GM12801 (cell line): ENCODE measurements around the gene BEND4.

ENCODE experiments used
- CTCF ChIP-seq: IDR thresholded peaks from one replicate; pipeline ENCODE4 v1.5.1; 2011; ENCODE audit warnings: control low read depth; ENCODE audit not compliant: insufficient read length; ENCODE audit errors: extremely low read depth

BEND4 gene

GRCh38 chr4:42152507-42153504 is at the start of gene BEND4:
Gene BEND4, minus strand, starts transcription at chr4:42152655. Its CDS starts 512 bp downstream, at chr4:42152143.
- TF ChIP-seq CTCF = no peak

GRCh38 chr4:42197341-42197740 is 44.9 kb upstream of the BEND4 start:
- TF ChIP-seq CTCF = no peak

GRCh38 chr4:42172921-42173320 is 20.5 kb upstream of the BEND4 start:
- TF ChIP-seq CTCF = no peak

DNA sequence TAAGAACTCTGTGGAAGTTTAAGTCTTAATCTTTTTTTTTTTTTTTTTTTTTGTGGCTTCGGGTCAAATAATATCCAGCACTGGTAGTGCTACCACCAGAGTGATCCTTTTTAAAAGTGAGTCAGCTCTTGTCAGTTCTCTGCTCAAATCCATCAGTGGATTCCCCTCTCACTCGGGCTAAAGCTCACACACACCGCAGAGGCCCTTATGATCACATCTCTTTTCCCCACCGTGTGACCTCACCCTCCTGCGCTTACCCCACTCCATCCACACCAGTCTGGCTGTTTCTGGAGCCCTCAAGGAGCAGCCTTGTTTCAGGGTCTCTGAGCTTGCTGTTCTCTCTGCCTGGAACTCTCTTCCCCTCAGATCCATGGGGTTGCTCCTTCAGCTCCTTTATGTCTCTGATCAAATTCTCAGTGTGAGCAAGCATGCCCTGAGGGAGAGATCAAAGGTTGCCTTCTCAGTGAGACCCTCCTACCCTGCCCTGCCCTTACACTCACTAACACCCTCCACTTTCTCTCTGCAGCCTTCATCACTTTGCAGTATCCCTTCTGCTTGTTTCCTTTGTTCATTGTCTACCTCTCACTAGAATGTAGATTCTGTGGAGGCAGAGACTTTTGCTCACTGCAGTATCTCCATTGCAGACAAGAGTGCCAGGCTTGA is 19.8 kb upstream of the BEND4 start:
- TF ChIP-seq CTCF = no peak

DNA sequence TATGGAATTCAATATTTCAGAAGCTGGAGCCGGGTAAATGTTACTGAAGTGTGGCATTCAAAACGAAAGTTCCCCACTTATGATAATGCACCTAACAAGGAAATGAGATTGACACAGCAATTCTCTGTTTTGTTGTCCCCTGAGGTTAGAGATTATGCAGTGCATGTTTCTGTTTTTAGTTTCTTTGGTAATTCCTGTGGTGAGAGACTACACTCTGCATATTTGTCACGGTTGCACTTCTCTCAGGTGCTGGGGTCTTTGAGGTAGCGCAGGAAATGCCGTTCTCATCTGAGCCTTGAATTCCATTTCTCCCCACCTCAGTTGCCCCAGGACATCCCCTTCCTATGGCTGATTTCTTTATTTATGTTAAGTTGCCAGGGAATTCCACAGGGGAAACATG is 15.3 kb upstream of the BEND4 start:
- no peak for TF ChIP-seq CTCF

DNA sequence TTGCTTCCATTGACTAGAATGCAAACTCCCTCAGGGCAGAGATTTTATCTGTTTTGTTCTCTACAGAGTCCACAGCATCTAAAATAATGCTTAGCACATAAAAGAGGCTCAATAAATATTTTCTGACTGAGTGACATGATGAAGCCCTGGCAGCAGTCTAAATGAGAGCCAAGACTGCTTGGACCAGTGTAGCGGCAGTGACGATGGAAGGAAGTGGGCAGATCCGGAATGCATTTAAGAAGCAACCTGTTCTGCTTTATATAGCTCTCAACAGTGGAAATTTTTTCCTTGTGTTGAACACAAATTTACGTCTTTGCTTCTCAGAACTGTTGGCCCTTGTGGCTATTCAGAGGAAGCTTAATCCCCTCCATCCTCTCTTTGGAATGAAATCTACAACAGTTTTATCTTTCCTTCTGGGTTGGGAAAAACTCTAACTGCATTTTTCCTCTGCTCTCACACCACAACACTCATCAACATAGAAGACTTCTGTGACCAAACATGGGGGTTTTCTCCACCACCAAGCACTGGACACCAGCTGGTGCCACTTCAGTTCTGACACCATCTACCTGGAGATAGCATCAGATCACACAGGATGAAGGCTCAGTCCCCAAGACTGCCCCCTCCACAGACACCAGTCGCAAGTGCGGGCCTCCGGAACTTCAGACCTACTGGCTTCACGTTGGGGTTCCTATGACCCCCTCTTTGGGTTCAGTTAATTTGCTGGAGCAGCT is 7.0 kb upstream of the BEND4 start:
- no peak for TF ChIP-seq CTCF
